Keratinocyte (primary cell): ENCODE data around the gene PTK6. TPM values are rescaled to one million over a fixed set of nuclear protein-coding genes. Genes with fewer than 3 reads are reported as not detected.

Experiments used
- DNase-seq: peaks from one replicate; pipeline ENCODE4 v3.0.0-alpha.2; 2011; ENCODE audit warnings: low read depth, missing footprints, low spot score
- FAIRE-seq: peaks from 2 replicates; lab custom pipeline; 2011; peaks lifted over from hg19 to GRCh38; lab: Jason Lieb, UNC
- H2AFZ ChIP-seq: 2 replicates; pipeline ENCODE4 v1.6.0; 2012; ENCODE audit warnings: low read length, control low read depth, inconsistent platforms; ENCODE audit not compliant: control insufficient read depth
- H3K27ac ChIP-seq: 2 replicates; pipeline ENCODE4 v1.5.1; 2011; ENCODE audit warnings: low read length; ENCODE audit not compliant: control insufficient read depth, insufficient read depth
- H3K27me3 ChIP-seq: 3 replicates; pipeline ENCODE4 v1.6.0; 2011; ENCODE audit warnings: low read length; ENCODE audit not compliant: control insufficient read depth, insufficient read depth; ENCODE audit errors: extremely low read depth
- H3K36me3 ChIP-seq, 2 experiments: 2 replicates in 1 of 2; 3 replicates in 1 of 2; pipeline ENCODE4 v1.5.1; 2011; ENCODE audit warnings: low read length in 2 of 2, mild to moderate bottlenecking in 1 of 2; ENCODE audit not compliant: control insufficient read depth in 2 of 2, insufficient read depth in 2 of 2; ENCODE audit errors: extremely low read depth in 1 of 2
- H3K4me1 ChIP-seq: 3 replicates; pipeline ENCODE4 v1.5.1; 2011; ENCODE audit warnings: low read length; ENCODE audit not compliant: control insufficient read depth, insufficient read depth; ENCODE audit errors: extremely low read depth
- H3K4me2 ChIP-seq: 3 replicates; pipeline ENCODE4 v1.6.0; 2011; ENCODE audit warnings: low read depth, low read length; ENCODE audit not compliant: control insufficient read depth, insufficient read depth; ENCODE audit errors: extremely low read depth
- H3K4me3 ChIP-seq, 3 experiments: fragments of 200-600 bp in 1 of 3; sonication (generic) in 1 of 3; 2 replicates in 2 of 3; 3 replicates in 1 of 3; pipeline ENCODE4 v1.5.1; 2011 to 2016; ENCODE audit warnings: low read length in 3 of 3, mild to moderate bottlenecking in 3 of 3, control low read depth in 2 of 3, inconsistent platforms in 1 of 3, low read depth in 1 of 3, mixed read lengths in 1 of 3, mixed run types in 1 of 3, moderate library complexity in 1 of 3; ENCODE audit not compliant: control insufficient read depth in 2 of 3, insufficient read depth in 2 of 3; ENCODE audit errors: extremely low read depth in 1 of 3
- H3K79me2 ChIP-seq: 2 replicates; pipeline ENCODE4 v1.6.0; 2012; ENCODE audit warnings: low read length; ENCODE audit not compliant: control insufficient read depth, insufficient read depth
- H3K9ac ChIP-seq: 3 replicates; pipeline ENCODE4 v1.6.0; 2011; ENCODE audit warnings: low read length; ENCODE audit not compliant: control insufficient read depth, insufficient read depth; ENCODE audit errors: extremely low read depth
- H3K9me1 ChIP-seq: 3 replicates; pipeline ENCODE4 v1.6.0; 2011; ENCODE audit warnings: low read length; ENCODE audit not compliant: control insufficient read depth, insufficient read depth; ENCODE audit errors: extremely low read depth
- H3K9me3 ChIP-seq: 2 replicates; pipeline ENCODE4 v1.5.1; 2012; ENCODE audit warnings: low read depth, low read length; ENCODE audit not compliant: control insufficient read depth
- H4K20me1 ChIP-seq: 3 replicates; pipeline ENCODE4 v1.6.0; 2011; ENCODE audit warnings: low read length; ENCODE audit not compliant: control insufficient read depth, insufficient read depth; ENCODE audit errors: extremely low read depth
- CTCF ChIP-seq, 3 experiments: IDR thresholded peaks in 1 of 3; conservative IDR thresholded peaks in 1 of 3; optimal IDR thresholded peaks in 1 of 3; 2 replicates in 2 of 3; 3 replicates in 1 of 3; pipeline versions ENCODE3 to v1.5.1; 2011; ENCODE audit warnings: low read length in 3 of 3, mild to moderate bottlenecking in 3 of 3, moderate library complexity in 2 of 3, control low read depth in 1 of 3, inconsistent platforms in 1 of 3; ENCODE audit not compliant: insufficient read depth in 2 of 3; ENCODE audit errors: extremely low read depth in 1 of 3
- EZH2 ChIP-seq: IDR thresholded peaks from one replicate; pipeline ENCODE4 v1.6.1; 2012; ENCODE audit warnings: inconsistent platforms, mild to moderate bottlenecking, low read length, moderate library complexity
- dilution Hi-C: fragments of 300-500 bp; cut with MboI; formaldehyde crosslinking; loops from one replicate; pipeline ENCODE4 v1.7.0; 2020; ENCODE audit warnings: low sequenced_read_pairs; ENCODE audit not compliant: extremely low pct_ligation_motif_present
- polyA plus RNA-seq, 5 experiments: library from polyadenylated mRNA; depleted of rRNA in 3 of 5; stranded (reverse) in 3 of 5; stranded (forward) in 1 of 5; unstranded in 1 of 5; fragments of >200 nt; gene quantifications; 1 replicate in 1 of 5; 2 replicates in 3 of 5; 3 replicates in 1 of 5; pipeline versions ENCODE4 v1.2.1 to v1.2.3, GENCODE V29; 2011 to 2012; ENCODE audit warnings: missing spikeins in 2 of 5, low read depth in 1 of 5, low replicate concordance in 1 of 5

The PTK6 gene
- polyA plus RNA-seq, 1 donor (not counting 4 experiments of a cell fraction or from before 2014, with no cell fraction given) = 28.5 TPM

- dilution Hi-C loops = no loop called here
Observed at GRCh38 chr20:63534427-63534830, 2.7 kb downstream of the PTK6 start.

DNA sequence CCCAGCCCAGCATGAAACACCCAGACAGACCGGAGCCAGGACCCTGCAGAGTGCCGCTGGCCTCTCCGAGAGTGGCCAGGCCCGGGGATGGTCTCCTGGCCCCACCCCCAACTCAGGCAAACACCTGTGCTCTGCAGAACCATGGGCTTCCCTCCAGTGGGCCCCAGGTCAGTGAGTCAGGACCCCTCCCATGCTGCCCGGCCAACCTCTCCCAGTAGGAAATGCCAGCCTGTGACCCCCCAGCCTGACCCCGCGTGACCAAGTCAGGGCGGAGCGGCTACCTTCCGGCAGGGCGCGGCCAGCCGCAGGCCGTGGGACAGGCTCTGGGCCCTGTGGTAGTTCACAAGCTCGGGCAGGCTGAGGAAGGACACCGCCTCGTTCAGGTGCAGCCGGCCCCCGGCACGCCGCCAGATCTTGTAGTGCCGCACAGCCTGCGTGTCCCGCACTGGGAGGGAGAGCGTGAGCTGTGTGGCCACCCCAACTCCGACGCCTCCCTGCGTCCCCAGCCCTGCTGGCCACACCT lies 3.2 kb downstream of the PTK6 start:
- H2AFZ ChIP-seq = no peak overlapping the region
- dilution Hi-C loops = no loop called here
- peak overlapping the region; percentile 60 for H3K9ac ChIP-seq
- TF ChIP-seq EZH2 (no peak), CTCF (optimal IDR thresholded peaks at IDR 0.05 in 1 of 3, IDR thresholded peaks at IDR 0.05 in 1 of 3, conservative IDR thresholded peaks at IDR 0.05 in 1 of 3; ENCODE audit: extremely low read depth in 1 of 3, insufficient read depth in 2 of 3, low read length in 3 of 3) (no peak)
- peak overlapping the region in 1 of 3 experiments; percentile 17 for H3K4me3 ChIP-seq
- H3K27me3 ChIP-seq = no peaks in the 10 kb centered on the region
- peaks cover 9 to 19% of the 10 kb centered on the region in 2 experiments for H3K36me3 ChIP-seq
- peaks cover 26% of the 10 kb centered on the region for H3K4me1 ChIP-seq
- H3K9me3 ChIP-seq = no peaks in the 10 kb centered on the region
- H4K20me1 ChIP-seq = peaks cover 7% of the 10 kb centered on the region
- no peaks in the 10 kb centered on the region for H3K9me1 ChIP-seq
- peak overlapping the region; percentile 82 for H3K4me2 ChIP-seq
- no peak for DNase-seq
- H3K79me2 ChIP-seq = peaks cover 10% of the 10 kb centered on the region
- FAIRE-seq = no peak
- H3K27ac ChIP-seq = peak overlapping the region; percentile 49

More at GRCh38 chr20:63534427-63534830, 2.7 kb downstream of the PTK6 start:
- Histone ChIP-seq H3K9ac (peak overlapping the region; percentile 60), H2AFZ (no peak overlapping the region), H3K9me1 (no peaks in the 10 kb centered on the region), H3K4me2 (peak overlapping the region; percentile 82), H3K4me3 (peak overlapping the region in 2 of 3 experiments; percentile 17 to 59), H3K79me2 (peaks cover 10% of the 10 kb centered on the region), H3K9me3 (no peaks in the 10 kb centered on the region), H3K36me3 (peaks cover 6 to 14% of the 10 kb centered on the region in 2 experiments), H3K4me1 (peaks cover 26% of the 10 kb centered on the region), H4K20me1 (peaks cover 7% of the 10 kb centered on the region), H3K27me3 (no peaks in the 10 kb centered on the region), H3K27ac (peak overlapping the region; percentile 49)
- FAIRE-seq = no peak
- DNase-seq = no peak
- no peak for TF ChIP-seq CTCF (optimal IDR thresholded peaks at IDR 0.05 in 1 of 3, IDR thresholded peaks at IDR 0.05 in 1 of 3, conservative IDR thresholded peaks at IDR 0.05 in 1 of 3; ENCODE audit: extremely low read depth in 1 of 3, insufficient read depth in 2 of 3, low read length in 3 of 3)
